Skeletal muscle cell (primary cell): ENCODE data around the gene DMKN.

Experiments used
- DNase-seq: peaks from one replicate; pipeline ENCODE4 v3.0.0-alpha.2; 2010; ENCODE audit warnings: low read depth
- H3K4me3 ChIP-seq: 2 replicates; pipeline ENCODE4 v1.5.1; 2011; ENCODE audit warnings: low read depth, mild to moderate bottlenecking, control low read depth, low read length, moderate library complexity

DMKN gene

GRCh38 chr19:35513628-35514281 is at the start of gene DMKN:
TSS of gene DMKN (minus strand) at chr19:35513649. CDS start at chr19:35513475, 174 bp downstream.
- H3K4me3 ChIP-seq, result no peak within 1 kb of the TSS
- no peak for DNase-seq

- no peak for DNase-seq
- no peak overlapping the region for H3K4me3 ChIP-seq
Measured at GRCh38 chr19:35562776-35563175, 49.3 kb upstream of the DMKN start.

GRCh38 chr19:35562336-35562735 is 48.9 kb upstream of the DMKN start:
- DNase-seq, result no peak
- H3K4me3 ChIP-seq, result no peak overlapping the region

GRCh38 chr19:35561436-35561835 is 48.0 kb upstream of the DMKN start:
- H3K4me3 ChIP-seq, result no peak overlapping the region
- DNase-seq, result no peak

GRCh38 chr19:35560677-35561076 is 47.2 kb upstream of the DMKN start:
- no peak for DNase-seq

GRCh38 chr19:35560271-35560670 is 46.8 kb upstream of the DMKN start:
- no peak overlapping the region for H3K4me3 ChIP-seq
- DNase-seq, result no peak

More at GRCh38 chr19:35560677-35561076, 47.2 kb upstream of the DMKN start:
- H3K4me3 ChIP-seq, result no peak overlapping the region

- H3K4me3 ChIP-seq, result no peak overlapping the region
- no peak for DNase-seq
Measured at GRCh38 chr19:35559781-35560180, 46.3 kb upstream of the DMKN start.

GRCh38 chr19:35559281-35559659 is 45.8 kb upstream of the DMKN start:
- DNase-seq, result no peak

GRCh38 chr19:35558400-35559280 is 45.2 kb upstream of the DMKN start:
- peak overlapping the region; percentile 49 for H3K4me3 ChIP-seq
- DNase-seq, result no peak

More at GRCh38 chr19:35559281-35559659, 45.8 kb upstream of the DMKN start:
- H3K4me3 ChIP-seq, result no peak overlapping the region

- peak overlapping the region; percentile 49 for H3K4me3 ChIP-seq
- no peak for DNase-seq
Measured at GRCh38 chr19:35557539-35558399, 44.3 kb upstream of the DMKN start.

GRCh38 chr19:35556846-35557538 is 43.5 kb upstream of the DMKN start:
- no peak overlapping the region for H3K4me3 ChIP-seq

GRCh38 chr19:35556025-35556590 is 42.7 kb upstream of the DMKN start:
- no peak overlapping the region for H3K4me3 ChIP-seq

More at GRCh38 chr19:35556846-35557538, 43.5 kb upstream of the DMKN start:
- no peak for DNase-seq

GRCh38 chr19:35555301-35556005 is 42.0 kb upstream of the DMKN start:
- no peak for DNase-seq

More at GRCh38 chr19:35556025-35556590, 42.7 kb upstream of the DMKN start:
- DNase-seq, result no peak

GRCh38 chr19:35554076-35554475 is 40.6 kb upstream of the DMKN start:
- no peak overlapping the region for H3K4me3 ChIP-seq
- DNase-seq, result no peak

More at GRCh38 chr19:35555301-35556005, 42.0 kb upstream of the DMKN start:
- no peak overlapping the region for H3K4me3 ChIP-seq

GRCh38 chr19:35553385-35554000 is 40.0 kb upstream of the DMKN start:
- no peak for DNase-seq
- H3K4me3 ChIP-seq, result no peak overlapping the region

GRCh38 chr19:35552534-35553384 is 39.3 kb upstream of the DMKN start:
- no peak for DNase-seq
- H3K4me3 ChIP-seq, result no peak overlapping the region
